Measurements from ENCODE around the gene HMCN2.

DNA sequence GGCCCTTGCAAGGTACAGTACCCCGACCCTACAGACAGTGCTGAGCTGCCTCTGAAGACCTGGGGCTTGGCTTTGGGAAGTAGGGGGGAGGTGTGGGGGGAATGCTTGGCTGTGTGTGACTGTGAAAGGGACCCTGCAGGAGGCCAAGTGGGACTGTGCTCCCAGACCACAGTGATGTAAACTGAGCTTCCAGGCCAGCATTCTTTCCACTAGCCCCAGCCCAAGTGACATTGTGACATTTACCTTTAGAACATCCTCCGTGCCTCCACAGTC, 31.2 kb downstream of the HMCN2 start:
- TF ChIP-seq ZNF274 (IDR thresholded peaks at IDR 0.05; ENCODE audit: low read depth, low read length): no peak
- TF ChIP-seq SUZ12 (IDR thresholded peaks at IDR 0.05; ENCODE audit: extremely low read depth, insufficient read depth, insufficient read length): no peak
